Keratinocyte (primary cell): ENCODE results near the gene EML2. TPM values are rescaled to one million over a fixed set of nuclear protein-coding genes. Genes with fewer than 3 reads are reported as not detected.
A peak's percentile ranks its signal among the peaks of the same experiment; 100 is the strongest.
"Not testable (repeated sequence)": the region's sequence is repeated elsewhere in the genome, so short reads cannot be mapped to it uniquely, and the experiment has no call there.

Source experiments
- DNase-seq: peaks from one replicate; pipeline ENCODE4 v3.0.0-alpha.2; 2011; ENCODE audit warnings: low read depth, missing footprints, low spot score
- FAIRE-seq: peaks from 2 replicates; lab custom pipeline; 2011; peaks lifted over from hg19 to GRCh38; lab: Jason Lieb, UNC
- H2AFZ ChIP-seq: 2 replicates; pipeline ENCODE4 v1.6.0; 2012; ENCODE audit warnings: low read length, control low read depth, inconsistent platforms; ENCODE audit not compliant: control insufficient read depth
- H3K27ac ChIP-seq: 2 replicates; pipeline ENCODE4 v1.5.1; 2011; ENCODE audit warnings: low read length; ENCODE audit not compliant: control insufficient read depth, insufficient read depth
- H3K27me3 ChIP-seq: 3 replicates; pipeline ENCODE4 v1.6.0; 2011; ENCODE audit warnings: low read length; ENCODE audit not compliant: control insufficient read depth, insufficient read depth; ENCODE audit errors: extremely low read depth
- H3K36me3 ChIP-seq, 2 experiments: 2 replicates in 1 of 2; 3 replicates in 1 of 2; pipeline ENCODE4 v1.5.1; 2011; ENCODE audit warnings: low read length in 2 of 2, mild to moderate bottlenecking in 1 of 2; ENCODE audit not compliant: control insufficient read depth in 2 of 2, insufficient read depth in 2 of 2; ENCODE audit errors: extremely low read depth in 1 of 2
- H3K4me1 ChIP-seq: 3 replicates; pipeline ENCODE4 v1.5.1; 2011; ENCODE audit warnings: low read length; ENCODE audit not compliant: control insufficient read depth, insufficient read depth; ENCODE audit errors: extremely low read depth
- H3K4me2 ChIP-seq: 3 replicates; pipeline ENCODE4 v1.6.0; 2011; ENCODE audit warnings: low read depth, low read length; ENCODE audit not compliant: control insufficient read depth, insufficient read depth; ENCODE audit errors: extremely low read depth
- H3K4me3 ChIP-seq, 3 experiments: fragments of 200-600 bp in 1 of 3; sonication (generic) in 1 of 3; 2 replicates in 2 of 3; 3 replicates in 1 of 3; pipeline ENCODE4 v1.5.1; 2011 to 2016; ENCODE audit warnings: low read length in 3 of 3, mild to moderate bottlenecking in 3 of 3, control low read depth in 2 of 3, inconsistent platforms in 1 of 3, low read depth in 1 of 3, mixed read lengths in 1 of 3, mixed run types in 1 of 3, moderate library complexity in 1 of 3; ENCODE audit not compliant: control insufficient read depth in 2 of 3, insufficient read depth in 2 of 3; ENCODE audit errors: extremely low read depth in 1 of 3
- H3K79me2 ChIP-seq: 2 replicates; pipeline ENCODE4 v1.6.0; 2012; ENCODE audit warnings: low read length; ENCODE audit not compliant: control insufficient read depth, insufficient read depth
- H3K9ac ChIP-seq: 3 replicates; pipeline ENCODE4 v1.6.0; 2011; ENCODE audit warnings: low read length; ENCODE audit not compliant: control insufficient read depth, insufficient read depth; ENCODE audit errors: extremely low read depth
- H3K9me1 ChIP-seq: 3 replicates; pipeline ENCODE4 v1.6.0; 2011; ENCODE audit warnings: low read length; ENCODE audit not compliant: control insufficient read depth, insufficient read depth; ENCODE audit errors: extremely low read depth
- H3K9me3 ChIP-seq: 2 replicates; pipeline ENCODE4 v1.5.1; 2012; ENCODE audit warnings: low read depth, low read length; ENCODE audit not compliant: control insufficient read depth
- H4K20me1 ChIP-seq: 3 replicates; pipeline ENCODE4 v1.6.0; 2011; ENCODE audit warnings: low read length; ENCODE audit not compliant: control insufficient read depth, insufficient read depth; ENCODE audit errors: extremely low read depth
- EZH2 ChIP-seq: IDR thresholded peaks from one replicate; pipeline ENCODE4 v1.6.1; 2012; ENCODE audit warnings: inconsistent platforms, mild to moderate bottlenecking, low read length, moderate library complexity
- dilution Hi-C: fragments of 300-500 bp; cut with MboI; formaldehyde crosslinking; loops from one replicate; pipeline ENCODE4 v1.7.0; 2020; ENCODE audit warnings: low sequenced_read_pairs; ENCODE audit not compliant: extremely low pct_ligation_motif_present
- polyA minus RNA-seq, 3 experiments: library from RNA; depleted of rRNA, polyadenylated mRNA; stranded (reverse); fragments of >200 nt; gene quantifications; 1 replicate in 1 of 3; 2 replicates in 1 of 3; 3 replicates in 1 of 3; pipeline ENCODE4 v1.2.3, GENCODE V29; 2011
- polyA plus RNA-seq, 5 experiments: library from polyadenylated mRNA; depleted of rRNA in 3 of 5; stranded (reverse) in 3 of 5; stranded (forward) in 1 of 5; unstranded in 1 of 5; fragments of >200 nt; gene quantifications; 1 replicate in 1 of 5; 2 replicates in 3 of 5; 3 replicates in 1 of 5; pipeline versions ENCODE4 v1.2.1 to v1.2.3, GENCODE V29; 2011 to 2012; ENCODE audit warnings: missing spikeins in 2 of 5, low read depth in 1 of 5, low replicate concordance in 1 of 5
- TF ChIP-seq, protein P1 (sequence below), 3 experiments: IDR thresholded peaks in 1 of 3; conservative IDR thresholded peaks in 1 of 3; optimal IDR thresholded peaks in 1 of 3; 2 replicates in 2 of 3; 3 replicates in 1 of 3; pipeline versions ENCODE3 to v1.5.1; 2011; ENCODE audit warnings: low read length in 3 of 3, mild to moderate bottlenecking in 3 of 3, moderate library complexity in 2 of 3, control low read depth in 1 of 3, inconsistent platforms in 1 of 3; ENCODE audit not compliant: insufficient read depth in 2 of 3; ENCODE audit errors: extremely low read depth in 1 of 3

Gene EML2, protein sequence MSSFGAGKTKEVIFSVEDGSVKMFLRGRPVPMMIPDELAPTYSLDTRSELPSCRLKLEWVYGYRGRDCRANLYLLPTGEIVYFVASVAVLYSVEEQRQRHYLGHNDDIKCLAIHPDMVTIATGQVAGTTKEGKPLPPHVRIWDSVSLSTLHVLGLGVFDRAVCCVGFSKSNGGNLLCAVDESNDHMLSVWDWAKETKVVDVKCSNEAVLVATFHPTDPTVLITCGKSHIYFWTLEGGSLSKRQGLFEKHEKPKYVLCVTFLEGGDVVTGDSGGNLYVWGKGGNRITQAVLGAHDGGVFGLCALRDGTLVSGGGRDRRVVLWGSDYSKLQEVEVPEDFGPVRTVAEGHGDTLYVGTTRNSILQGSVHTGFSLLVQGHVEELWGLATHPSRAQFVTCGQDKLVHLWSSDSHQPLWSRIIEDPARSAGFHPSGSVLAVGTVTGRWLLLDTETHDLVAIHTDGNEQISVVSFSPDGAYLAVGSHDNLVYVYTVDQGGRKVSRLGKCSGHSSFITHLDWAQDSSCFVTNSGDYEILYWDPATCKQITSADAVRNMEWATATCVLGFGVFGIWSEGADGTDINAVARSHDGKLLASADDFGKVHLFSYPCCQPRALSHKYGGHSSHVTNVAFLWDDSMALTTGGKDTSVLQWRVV
- polyA plus RNA-seq, result 35.4 to 43.4 TPM (median 41.8 TPM) in 3 replicates
- polyA plus RNA-seq (2011; ENCODE audit: low read depth), result 28.3 TPM
- polyA plus RNA-seq (2011; cell fraction: cytosol; rRNA removed), result 29.3 and 42.9 TPM in 2 replicates
- polyA plus RNA-seq (2011; cell fraction: nucleus; rRNA removed), result 134 and 138 TPM in 2 replicates
- 65.7 and 69.9 TPM in 2 replicates for polyA plus RNA-seq (2012; ENCODE audit: low replicate concordance)
- 48.2 to 87.1 TPM (median 56.6 TPM) in 3 replicates for polyA minus RNA-seq
- 85.9 TPM for polyA minus RNA-seq (2011; cell fraction: cytosol; rRNA and poly(A)+ RNA removed)
- 38.8 and 46.1 TPM in 2 replicates for polyA minus RNA-seq (2011; cell fraction: nucleus; rRNA and poly(A)+ RNA removed)

DNA sequence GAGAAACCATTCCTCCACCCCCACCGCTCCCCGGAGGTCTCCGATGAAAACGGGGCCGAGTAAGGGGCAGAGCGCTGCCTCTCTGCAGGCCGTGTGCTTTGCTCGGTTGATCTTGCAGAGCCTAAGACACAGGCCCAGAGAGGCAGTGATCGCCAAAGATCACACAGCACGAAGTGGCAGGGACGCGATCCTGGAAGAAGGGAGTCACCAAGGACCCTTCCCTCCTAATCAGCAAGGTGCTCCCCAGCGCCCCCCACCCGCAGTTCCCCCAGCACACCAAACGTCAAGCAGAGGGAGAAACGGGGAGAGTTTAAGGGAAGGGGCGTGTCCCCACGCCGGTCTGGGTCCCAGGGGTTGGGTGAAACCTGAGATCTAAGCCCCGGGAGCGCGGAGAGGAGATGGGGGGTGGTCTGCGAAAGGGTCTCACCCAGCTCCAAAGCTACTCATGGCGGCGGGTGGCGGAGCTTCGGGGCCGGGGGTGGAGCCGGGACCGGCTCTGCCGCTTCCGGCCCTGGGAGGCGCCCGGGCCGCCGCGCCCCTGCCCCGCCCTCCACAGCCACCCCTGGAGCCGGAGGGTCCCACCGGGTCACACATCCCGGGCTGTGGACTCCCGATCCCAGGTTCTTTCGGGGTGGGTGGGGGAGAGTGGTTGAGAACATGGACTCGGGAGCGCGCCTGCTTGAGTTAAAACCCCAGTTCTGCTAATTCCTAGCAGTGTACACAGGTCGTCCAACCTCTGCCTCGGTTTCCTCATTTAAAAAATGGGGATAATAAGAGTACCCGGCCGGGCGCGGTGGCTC, at the start of gene EML2:
Gene EML2 (minus strand): TSS at position 468 of the 800 bp plus-strand sequence. CDS start 21 bp downstream, at position 447.
- dilution Hi-C loops, result no loop called here
- Histone ChIP-seq H3K9me3 (no peaks in the 10 kb centered on the region), H3K4me1 (peaks cover 39% of the 10 kb centered on the region), H3K4me2 (peak within 1 kb of the TSS; percentile 65), H2AFZ (peak within 1 kb of the TSS; percentile 77), H3K9ac (peak within 1 kb of the TSS; percentile 77), H3K27me3 (no peaks in the 10 kb centered on the region), H4K20me1 (no peaks in the 10 kb centered on the region), H3K36me3 (peaks cover 0 to 2% of the 10 kb centered on the region in 2 experiments), H3K4me3 (peak within 1 kb of the TSS; percentile 48 to 78 (median 69)), H3K9me1 (peaks cover 2% of the 10 kb centered on the region), H3K79me2 (peaks cover 3% of the 10 kb centered on the region), H3K27ac (peak within 1 kb of the TSS; percentile 76)
- TF ChIP-seq, protein P1, sequence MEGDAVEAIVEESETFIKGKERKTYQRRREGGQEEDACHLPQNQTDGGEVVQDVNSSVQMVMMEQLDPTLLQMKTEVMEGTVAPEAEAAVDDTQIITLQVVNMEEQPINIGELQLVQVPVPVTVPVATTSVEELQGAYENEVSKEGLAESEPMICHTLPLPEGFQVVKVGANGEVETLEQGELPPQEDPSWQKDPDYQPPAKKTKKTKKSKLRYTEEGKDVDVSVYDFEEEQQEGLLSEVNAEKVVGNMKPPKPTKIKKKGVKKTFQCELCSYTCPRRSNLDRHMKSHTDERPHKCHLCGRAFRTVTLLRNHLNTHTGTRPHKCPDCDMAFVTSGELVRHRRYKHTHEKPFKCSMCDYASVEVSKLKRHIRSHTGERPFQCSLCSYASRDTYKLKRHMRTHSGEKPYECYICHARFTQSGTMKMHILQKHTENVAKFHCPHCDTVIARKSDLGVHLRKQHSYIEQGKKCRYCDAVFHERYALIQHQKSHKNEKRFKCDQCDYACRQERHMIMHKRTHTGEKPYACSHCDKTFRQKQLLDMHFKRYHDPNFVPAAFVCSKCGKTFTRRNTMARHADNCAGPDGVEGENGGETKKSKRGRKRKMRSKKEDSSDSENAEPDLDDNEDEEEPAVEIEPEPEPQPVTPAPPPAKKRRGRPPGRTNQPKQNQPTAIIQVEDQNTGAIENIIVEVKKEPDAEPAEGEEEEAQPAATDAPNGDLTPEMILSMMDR (optimal IDR thresholded peaks at IDR 0.05 in 1 of 3, IDR thresholded peaks at IDR 0.05 in 1 of 3, conservative IDR thresholded peaks at IDR 0.05 in 1 of 3; ENCODE audit: extremely low read depth in 1 of 3, insufficient read depth in 2 of 3, low read length in 3 of 3), result peak in 2 of 3 experiments; percentile 22 to 64
- no peak for TF ChIP-seq EZH2
- FAIRE-seq (no peak), DNase-seq (no peak)

DNA sequence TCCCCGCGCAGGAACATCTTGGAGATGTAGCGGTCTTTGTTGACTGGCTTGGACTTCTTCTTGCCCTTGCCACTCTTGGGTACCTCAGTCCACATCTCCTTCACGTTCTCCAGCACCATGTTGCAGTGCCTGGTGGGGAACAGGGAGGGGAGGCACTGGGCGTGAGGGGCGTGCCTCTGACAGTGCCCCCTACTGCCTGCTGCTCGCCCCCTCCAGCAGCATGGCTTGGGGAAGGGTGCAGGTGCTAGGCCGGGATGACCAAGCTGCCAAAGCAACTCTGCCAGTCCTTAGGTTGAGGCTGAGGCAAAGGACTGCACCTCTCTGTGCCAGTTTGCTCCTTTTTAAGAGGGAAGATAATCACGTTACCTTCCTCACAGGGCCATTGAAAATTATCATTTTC, 48.4 kb upstream of the EML2 start:
- Histone ChIP-seq H3K9ac (no peak overlapping the region), H3K27ac (no peak overlapping the region), H2AFZ (no peak overlapping the region), H3K36me3 (peaks cover 24 to 36% of the 10 kb centered on the region in 2 experiments), H3K9me3 (no peaks in the 10 kb centered on the region), H3K4me2 (no peak overlapping the region), H3K4me3 (no peak overlapping the region), H3K9me1 (no peaks in the 10 kb centered on the region), H3K27me3 (no peaks in the 10 kb centered on the region), H4K20me1 (no peaks in the 10 kb centered on the region), H3K79me2 (peaks cover 26% of the 10 kb centered on the region), H3K4me1 (peaks cover 4% of the 10 kb centered on the region)
- TF ChIP-seq, protein P1 (optimal IDR thresholded peaks at IDR 0.05 in 1 of 3, IDR thresholded peaks at IDR 0.05 in 1 of 3, conservative IDR thresholded peaks at IDR 0.05 in 1 of 3; ENCODE audit: extremely low read depth in 1 of 3, insufficient read depth in 2 of 3, low read length in 3 of 3), result peak in 1 of 3 experiments; percentile 11
- no peak for TF ChIP-seq EZH2
- FAIRE-seq (no peak), DNase-seq (no peak)
- dilution Hi-C loops, result no loop called here

DNA sequence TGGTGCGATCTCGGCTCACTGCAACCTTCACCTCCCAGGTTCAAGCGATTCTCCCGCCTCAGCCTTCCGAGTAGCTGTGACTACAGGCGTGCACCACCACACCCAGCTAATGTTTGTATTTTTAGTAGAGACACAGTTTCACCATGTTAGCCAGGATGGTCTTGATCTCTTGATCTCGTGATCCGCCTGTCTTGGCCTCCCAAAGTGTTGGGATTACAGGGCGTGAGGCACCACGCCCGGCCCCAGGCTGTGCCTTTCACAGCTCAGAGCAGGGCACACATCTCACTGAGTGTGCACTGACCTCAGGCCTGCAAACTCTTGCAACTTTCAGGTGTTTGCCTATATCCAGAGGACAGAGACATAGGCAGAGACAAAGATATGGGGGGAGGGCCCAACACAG, 45.8 kb upstream of the EML2 start:
- not testable (repeated sequence) for H2AFZ ChIP-seq, H3K27me3 ChIP-seq, FAIRE-seq

More for the DNA sequence above, 45.8 kb upstream of the EML2 start:
- H3K9me3 ChIP-seq, H3K4me3 ChIP-seq, dilution Hi-C loops, H3K27ac ChIP-seq, H3K4me2 ChIP-seq, H3K9ac ChIP-seq, H4K20me1 ChIP-seq, DNase-seq, H3K4me1 ChIP-seq, H3K9me1 ChIP-seq: not testable (repeated sequence)
- Histone ChIP-seq H3K36me3 (peaks cover 24 to 36% of the 10 kb centered on the region in 2 experiments), H3K79me2 (peaks cover 10% of the 10 kb centered on the region)
